CD8-positive, alpha-beta memory T cell (primary cell): ENCODE measurements around the gene RBM8A. TPM values are rescaled to one million over a fixed set of nuclear protein-coding genes. Genes with fewer than 3 reads are reported as not detected.

ENCODE experiments used
- CTCF ChIA-PET: fragments of 350-600 bp; sonication (Branson Sonifier 250); formaldehyde crosslinking; loops from one replicate; lab custom pipeline; 2021; ENCODE audit warnings: antibody characterized with exemption; lab: Charles Lee
- POLR2A ChIA-PET: fragments of 350-600 bp; sonication (Branson Sonifier 250); formaldehyde crosslinking; loops from one replicate; lab custom pipeline; 2021; ENCODE audit warnings: antibody characterized with exemption; lab: Charles Lee
- DNase-seq, 5 donors: peaks; one replicate each; pipeline versions ENCODE4 v3.0.0 to v3.0.0-alpha.2; 2020 to 2022; ENCODE audit warnings: mixed read lengths in 1 of 5
- H3K27ac ChIP-seq: one replicate; pipeline ENCODE4 v1.7.0; 2013; ENCODE audit warnings: low read depth, mild to moderate bottlenecking, low read length, moderate library complexity
- H3K27me3 ChIP-seq: 2 replicates; pipeline ENCODE4 v1.7.0; 2013; ENCODE audit warnings: low read length, mild to moderate bottlenecking; ENCODE audit not compliant: insufficient read depth, poor library complexity, severe bottlenecking
- H3K36me3 ChIP-seq: 2 replicates; pipeline ENCODE4 v1.7.0; 2013; ENCODE audit warnings: mild to moderate bottlenecking, low read length, moderate library complexity; ENCODE audit not compliant: insufficient read depth
- H3K4me1 ChIP-seq: 2 replicates; pipeline ENCODE4 v1.7.0; 2013; ENCODE audit warnings: mild to moderate bottlenecking, low read length, moderate library complexity; ENCODE audit not compliant: insufficient read depth
- H3K4me3 ChIP-seq: 2 replicates; pipeline ENCODE4 v1.7.0; 2013; ENCODE audit warnings: mild to moderate bottlenecking, low read length
- H3K9me3 ChIP-seq: 2 replicates; pipeline ENCODE4 v1.7.0; 2013; ENCODE audit warnings: mild to moderate bottlenecking, low read length
- H3K27ac Mint-ChIP-seq, 8 donors: one replicate each; pipeline ENCODE4 v1.8.0; 2020 to 2021; ENCODE audit warnings: mixed read lengths in 8 of 8, mild to moderate bottlenecking in 6 of 8, inconsistent platforms in 3 of 8, moderate library complexity in 3 of 8
- H3K27me3 Mint-ChIP-seq, 2 donors: one replicate each; pipeline ENCODE4 v1.8.0; 2020 to 2021; ENCODE audit warnings: mixed read lengths in 2 of 2, mild to moderate bottlenecking in 1 of 2, moderate library complexity in 1 of 2
- H3K36me3 Mint-ChIP-seq, 3 donors: one replicate each; pipeline ENCODE4 v1.8.0; 2020 to 2021; ENCODE audit warnings: mixed read lengths in 3 of 3, inconsistent platforms in 1 of 3, mild to moderate bottlenecking in 1 of 3
- H3K4me1 Mint-ChIP-seq, 3 donors: one replicate each; pipeline ENCODE4 v1.8.0; 2020 to 2021; ENCODE audit warnings: mixed read lengths in 3 of 3, inconsistent platforms in 1 of 3, mild to moderate bottlenecking in 1 of 3
- H3K4me3 Mint-ChIP-seq, 7 donors: one replicate each; pipeline ENCODE4 v1.8.0; 2020 to 2021; ENCODE audit warnings: mixed read lengths in 7 of 7, mild to moderate bottlenecking in 6 of 7, moderate library complexity in 4 of 7, inconsistent platforms in 2 of 7
- H3K9me3 Mint-ChIP-seq, 5 donors: one replicate each; pipeline ENCODE4 v1.8.0; 2020 to 2022; ENCODE audit warnings: mixed read lengths in 5 of 5, mild to moderate bottlenecking in 3 of 5, moderate library complexity in 2 of 5, inconsistent platforms in 1 of 5
- polyA plus RNA-seq: library from polyadenylated mRNA; unstranded; fragments of 300-500 nt; fragmentation: Illumina TruSeq; gene quantifications from one replicate; pipeline ENCODE4 v1.2.3, GENCODE V29; 2021
- total RNA-seq, 2 experiments: library from RNA; stranded (reverse); gene quantifications; one replicate each; pipeline ENCODE4 v1.2.3, GENCODE V29; 2021

The RBM8A gene
- total and polyA plus RNA-seq, 3 experiments from 2014 or later = 192 to 397 (median 387) TPM

- peak within 1 kb of the TSS; percentile 68 for H3K27ac ChIP-seq
Measured at GRCh38 chr1:145918144-145918991, 8.9 kb downstream of the RBM8A start, which contains the start of gene PEX11B. PEX11B (minus strand) TSS chr1:145918717; CDS start chr1:145918688, 29 bp downstream.

GRCh38 chr1:145917595-145917994 lies 9.7 kb downstream of the RBM8A start:
- Mint-ChIP-seq H3K4me3 (peak overlapping the region; percentile 90 to 100 (median 97)), H3K36me3 (peaks cover 0 to 59% (median 12%) of the 10 kb centered on the region in 3 donors), H3K9me3 (no peaks in the 10 kb centered on the region), H3K27me3 (no peaks in the 10 kb centered on the region), H3K4me1 (peaks cover 55 to 69% (median 60%) of the 10 kb centered on the region in 3 donors), H3K27ac (peak overlapping the region in 7 of 8 donors; percentile 83 to 98 (median 96))
- H3K27me3 ChIP-seq = no peaks in the 10 kb centered on the region
- H3K4me1 ChIP-seq = peaks cover 21% of the 10 kb centered on the region
- no peak for DNase-seq
- peaks cover 6% of the 10 kb centered on the region for H3K36me3 ChIP-seq
- H3K27ac ChIP-seq = peak overlapping the region; percentile 68
- ChIA-PET POLR2A (interaction anchor here (2.0 to 2.5 kb wide), 5 partner anchors 10 to 79 kb away, joined by 8 to 45 read pairs (median 16); partner anchors contain the start of genes ANKRD34A, PIAS3, POLR3GL and RBM8A), CTCF (interaction anchor here (1.2 to 2.1 kb wide), 4 partner anchors 10 to 72 kb away, joined by 3 to 9 read pairs (median 6); partner anchors contain the start of genes NUDT17 and RBM8A)
- no peaks in the 10 kb centered on the region for H3K9me3 ChIP-seq
- H3K4me3 ChIP-seq = peak overlapping the region; percentile 85

More at GRCh38 chr1:145918144-145918991, 8.9 kb downstream of the RBM8A start, which contains the start of gene PEX11B:
- H3K27ac Mint-ChIP-seq = peak within 1 kb of the TSS; percentile 83 to 98 (median 96)
- peak within 1 kb of the TSS; percentile 90 to 100 (median 97) for H3K4me3 Mint-ChIP-seq
- H3K4me1 ChIP-seq = peaks cover 21% of the 10 kb centered on the region
- peaks cover 6% of the 10 kb centered on the region for H3K36me3 ChIP-seq
- DNase-seq = peak; percentile 85 to 94 (median 89)
- peaks cover 0 to 58% (median 10%) of the 10 kb centered on the region in 3 donors for H3K36me3 Mint-ChIP-seq
- H3K4me3 ChIP-seq = peak within 1 kb of the TSS; percentile 85
- H3K9me3 Mint-ChIP-seq = no peaks in the 10 kb centered on the region
- H3K27me3 ChIP-seq = no peaks in the 10 kb centered on the region
- peaks cover 52 to 66% (median 60%) of the 10 kb centered on the region in 3 donors for H3K4me1 Mint-ChIP-seq
- H3K9me3 ChIP-seq = no peaks in the 10 kb centered on the region
- POLR2A ChIA-PET = interaction anchor here (1.1 to 2.5 kb wide), 11 partner anchors 9 to 119 kb away, joined by 3 to 45 read pairs (median 8); partner anchors contain the start of genes ANKRD34A, LIX1L, PIAS3 and POLR3GL
- H3K27me3 Mint-ChIP-seq = no peaks in the 10 kb centered on the region
- CTCF ChIA-PET = interaction anchor here (1.1 to 2.1 kb wide), 6 partner anchors 9 to 119 kb away, joined by 3 to 9 read pairs (median 4); partner anchors contain the start of genes ANKRD34A, NUDT17, POLR3GL and RBM8A

- ChIA-PET CTCF (interaction anchor here (0.5 to 2.4 kb wide), 6 partner anchors 10 to 115 kb away, joined by 3 to 8 read pairs (median 4); partner anchors contain the start of genes NUDT17 and RBM8A), POLR2A (interaction anchor here (1.8 kb wide), 1 partner anchor 10 kb away, joined by 9 read pairs; the partner anchor contains the start of gene RBM8A)
- Mint-ChIP-seq H3K4me3 (peak overlapping the region; percentile 70 to 100 (median 97)), H3K4me1 (peaks cover 55 to 69% (median 60%) of the 10 kb centered on the region in 3 donors), H3K36me3 (peaks cover 0 to 65% (median 14%) of the 10 kb centered on the region in 3 donors), H3K27me3 (no peaks in the 10 kb centered on the region), H3K9me3 (no peaks in the 10 kb centered on the region), H3K27ac (peak overlapping the region in 7 of 8 donors; percentile 50 to 87 (median 85))
- Histone ChIP-seq H3K9me3 (no peaks in the 10 kb centered on the region), H3K27me3 (no peaks in the 10 kb centered on the region), H3K4me1 (peaks cover 21% of the 10 kb centered on the region), H3K4me3 (no peak overlapping the region), H3K36me3 (peaks cover 10% of the 10 kb centered on the region), H3K27ac (no peak overlapping the region)
- no peak for DNase-seq
Measured at GRCh38 chr1:145916745-145917144, 10.5 kb downstream of the RBM8A start.

GRCh38 chr1:145912128-145912641 lies 15.1 kb downstream of the RBM8A start:
- Mint-ChIP-seq H3K9me3 (no peaks in the 10 kb centered on the region), H3K27ac (no peak overlapping the region), H3K27me3 (no peaks in the 10 kb centered on the region), H3K36me3 (peaks cover 0 to 61% (median 26%) of the 10 kb centered on the region in 3 donors), H3K4me3 (no peak overlapping the region), H3K4me1 (peaks cover 28 to 36% (median 35%) of the 10 kb centered on the region in 3 donors)
- ChIA-PET POLR2A (interaction anchor here (0.7 kb wide), 1 partner anchor 95 kb away, joined by 8 read pairs; no protein-coding TSS in a partner anchor), CTCF (interaction anchor here (1.2 to 5.7 kb wide), 2 partner anchors 67 kb away, joined by 3 to 42 read pairs; partner anchors contain the start of gene NUDT17)
- H3K36me3 ChIP-seq = peaks cover 17% of the 10 kb centered on the region
- H3K4me1 ChIP-seq = peaks cover 2% of the 10 kb centered on the region
- H3K27me3 ChIP-seq = no peaks in the 10 kb centered on the region
- no peak overlapping the region for H3K4me3 ChIP-seq
- no peak for DNase-seq
- H3K27ac ChIP-seq = no peak overlapping the region
- H3K9me3 ChIP-seq = no peaks in the 10 kb centered on the region

GRCh38 chr1:145908653-145909052 lies 18.6 kb downstream of the RBM8A start:
- Histone ChIP-seq H3K4me1 (no peaks in the 10 kb centered on the region), H3K4me3 (no peak overlapping the region), H3K27ac (no peak overlapping the region), H3K9me3 (no peaks in the 10 kb centered on the region), H3K36me3 (peaks cover 12% of the 10 kb centered on the region), H3K27me3 (no peaks in the 10 kb centered on the region)
- no peak overlapping the region for H3K27ac Mint-ChIP-seq
- no peak overlapping the region for H3K4me3 Mint-ChIP-seq
- POLR2A ChIA-PET = interaction anchor here (0.6 kb wide), 1 partner anchor 51 kb away, joined by 3 read pairs; no protein-coding TSS in a partner anchor
- no peak for DNase-seq
- no peaks in the 10 kb centered on the region for H3K9me3 Mint-ChIP-seq
- peaks cover 0 to 34% (median 16%) of the 10 kb centered on the region in 3 donors for H3K36me3 Mint-ChIP-seq
- H3K4me1 Mint-ChIP-seq = peaks cover 9 to 11% (median 10%) of the 10 kb centered on the region in 3 donors
- peaks cover 0 to 3% of the 10 kb centered on the region in 2 donors for H3K27me3 Mint-ChIP-seq
- CTCF ChIA-PET = interaction anchor here (0.7 to 5.7 kb wide), 12 partner anchors 13 to 95 kb away, joined by 3 to 42 read pairs (median 4); partner anchors contain the start of genes NUDT17 and PIAS3

- H3K9me3 Mint-ChIP-seq = no peaks in the 10 kb centered on the region
- Histone ChIP-seq H3K9me3 (no peaks in the 10 kb centered on the region), H3K4me3 (no peak overlapping the region), H3K27ac (no peak overlapping the region), H3K36me3 (peaks cover 10% of the 10 kb centered on the region), H3K4me1 (no peaks in the 10 kb centered on the region), H3K27me3 (no peaks in the 10 kb centered on the region)
- ChIA-PET CTCF (interaction anchor here (1.0 to 5.7 kb wide), 5 partner anchors 8 to 62 kb away, joined by 3 to 42 read pairs (median 4); partner anchors contain the start of gene NUDT17), POLR2A (interaction anchor here (0.9 kb wide), 1 partner anchor 62 kb away, joined by 7 read pairs; the partner anchor contains the start of gene NUDT17)
- no peak overlapping the region for H3K27ac Mint-ChIP-seq
- H3K27me3 Mint-ChIP-seq = peaks cover 0 to 3% of the 10 kb centered on the region in 2 donors
- no peak overlapping the region for H3K4me3 Mint-ChIP-seq
- DNase-seq = no peak
- H3K4me1 Mint-ChIP-seq = peaks cover 4 to 11% (median 6%) of the 10 kb centered on the region in 3 donors
- peaks cover 0 to 24% (median 17%) of the 10 kb centered on the region in 3 donors for H3K36me3 Mint-ChIP-seq
Measured at GRCh38 chr1:145906954-145907753, 20.1 kb downstream of the RBM8A start.
